Measurements from ENCODE around the gene ACTA2.

The ACTA2 gene

DNA sequence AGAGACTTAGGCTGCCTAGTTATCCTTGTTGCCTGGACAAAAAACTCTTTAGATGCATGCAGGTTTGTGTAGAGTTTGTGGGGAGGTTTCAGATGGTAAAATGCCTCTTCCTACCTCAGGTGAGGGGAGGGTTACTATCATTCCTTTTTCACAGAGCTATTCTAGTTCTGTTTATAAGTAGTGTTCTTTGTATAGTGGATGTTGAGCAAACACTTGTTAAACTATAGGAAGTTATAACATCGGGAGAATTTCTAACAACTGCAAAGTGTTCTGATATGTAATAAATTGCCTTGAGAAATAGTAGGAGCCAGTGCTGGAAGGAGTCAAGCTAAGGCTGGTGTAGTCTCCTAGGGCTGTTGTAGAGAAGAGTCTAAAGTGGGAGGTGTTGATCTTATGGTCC lies 31.4 kb upstream of the ACTA2 start:
- Histone ChIP-seq H3K4me3 (no peak overlapping the region), H3K27ac (peak overlapping the region in 1 of 21 experiments; percentile 1)

DNA sequence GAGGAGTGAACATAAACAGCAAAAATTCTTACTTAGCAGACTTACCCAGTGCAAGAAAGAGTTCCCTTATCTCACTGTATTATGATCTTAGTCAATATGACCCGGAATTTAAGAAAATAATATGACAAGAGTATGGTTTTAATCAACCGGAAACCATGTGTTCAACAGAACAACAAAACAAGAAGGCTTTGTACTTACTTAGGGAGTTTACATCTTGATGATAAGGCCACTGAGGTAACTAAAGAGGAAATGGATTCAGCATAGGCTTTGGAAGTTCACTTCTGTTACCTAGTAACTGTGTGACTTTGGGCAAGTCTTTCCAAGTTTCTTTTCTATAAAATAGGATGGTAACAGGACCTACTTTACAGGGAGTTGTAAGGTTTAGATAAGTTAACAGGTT lies 30.6 kb upstream of the ACTA2 start:
- H3K27ac ChIP-seq, result peak overlapping the region in 1 of 21 experiments; percentile 37
- H3K4me3 ChIP-seq, result no peak overlapping the region

DNA sequence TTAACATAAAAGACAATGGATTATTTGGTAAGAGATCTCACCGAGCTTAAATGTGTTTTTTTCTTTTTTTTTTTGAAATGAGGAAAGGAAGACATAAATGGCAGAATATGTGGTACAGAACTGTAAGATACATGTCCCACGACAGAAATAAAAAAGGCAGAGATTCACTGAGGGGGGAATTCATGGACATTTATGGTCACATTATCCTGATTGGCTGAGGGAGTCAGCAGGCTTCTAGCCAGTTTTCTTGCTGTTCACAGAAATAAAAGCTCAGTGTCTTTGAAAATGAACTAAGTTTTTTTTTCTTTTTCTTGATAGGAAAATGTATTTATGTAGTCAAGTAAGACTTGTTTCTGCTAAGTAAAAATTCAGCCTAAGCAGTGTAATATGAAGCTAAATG lies 29.8 kb upstream of the ACTA2 start:
- peak overlapping the region in 3 of 21 experiments; percentile 28 to 74 (median 37) for H3K27ac ChIP-seq
- no peak overlapping the region for H3K4me3 ChIP-seq

- H3K27ac ChIP-seq, result peak overlapping the region in 2 of 21 experiments; percentile 67 to 74
- H3K4me3 ChIP-seq, result no peak overlapping the region
Observed at GRCh38 chr10:88981435-88981834, 28.9 kb upstream of the ACTA2 start.

DNA sequence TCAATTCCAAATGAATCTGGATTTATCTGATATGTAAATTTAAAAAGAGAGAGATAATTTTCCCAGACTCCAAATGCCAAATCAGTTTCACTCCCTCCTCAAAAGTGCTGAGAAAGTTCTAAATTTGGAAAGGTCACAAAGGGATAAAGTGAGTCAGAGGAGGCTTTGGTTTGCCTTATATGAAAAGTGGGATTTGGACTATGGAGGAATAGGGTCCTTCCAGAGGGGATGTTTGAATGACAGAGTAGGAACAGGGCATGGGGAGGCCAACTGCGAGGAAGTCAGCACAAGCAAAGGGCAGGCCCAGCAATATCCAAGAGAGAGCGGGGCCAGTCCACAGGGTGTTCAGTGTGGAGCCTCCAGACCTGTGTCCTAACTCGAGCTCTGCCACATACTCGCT lies 28.2 kb upstream of the ACTA2 start:
- Histone ChIP-seq H3K27ac (peak overlapping the region in 6 of 21 experiments; percentile 1 to 74 (median 48)), H3K4me3 (no peak overlapping the region)

GRCh38 chr10:88980247-88980646 lies 27.7 kb upstream of the ACTA2 start:
- H3K27ac ChIP-seq, result peak overlapping the region in 9 of 21 experiments; percentile 1 to 74 (median 39)
- no peak overlapping the region for H3K4me3 ChIP-seq

DNA sequence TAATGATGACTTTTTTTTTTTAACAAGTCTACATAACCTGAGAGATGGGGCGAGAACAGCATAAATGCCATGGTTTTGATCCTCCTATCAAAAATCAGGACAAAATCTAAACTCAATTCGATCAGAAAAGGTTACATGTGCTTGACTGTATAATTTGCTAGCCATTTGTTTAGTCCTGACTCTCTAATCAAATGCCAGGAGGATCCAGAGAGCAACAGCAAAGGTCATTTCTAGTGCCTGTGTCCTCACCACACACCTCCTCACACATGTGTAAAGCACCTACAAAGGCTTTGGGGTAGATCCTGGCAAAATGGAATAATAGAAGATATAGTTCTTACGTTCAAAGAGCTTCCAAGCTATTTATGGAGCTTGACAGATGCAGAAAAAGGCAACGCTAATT lies 27.0 kb upstream of the ACTA2 start:
- H3K4me3 ChIP-seq, result no peak overlapping the region
- peak overlapping the region in 10 of 21 experiments; percentile 0 to 74 (median 36) for H3K27ac ChIP-seq

DNA sequence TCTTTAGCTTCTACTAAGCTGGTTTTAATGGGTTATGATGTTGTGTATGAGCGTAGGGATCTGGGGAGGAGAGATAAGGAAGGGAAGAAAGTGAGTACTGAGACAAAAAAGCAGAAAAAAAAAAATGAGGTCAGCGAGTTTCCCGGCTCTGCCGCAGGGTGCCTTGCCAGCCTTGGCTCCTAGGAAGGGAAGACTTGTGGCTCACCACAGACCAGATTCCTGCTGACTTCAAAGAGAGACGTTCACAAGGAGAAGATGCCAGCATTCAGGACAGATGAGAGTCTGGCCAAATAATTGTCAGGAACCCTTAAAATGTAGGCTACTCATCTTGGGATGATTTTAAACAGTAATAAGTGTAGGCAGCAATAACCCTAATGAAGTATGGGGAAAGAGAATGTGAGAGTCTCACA lies 26.6 kb upstream of the ACTA2 start:
- peak overlapping the region in 8 of 21 experiments; percentile 0 to 74 (median 28) for H3K27ac ChIP-seq
- no peak overlapping the region for H3K4me3 ChIP-seq

DNA sequence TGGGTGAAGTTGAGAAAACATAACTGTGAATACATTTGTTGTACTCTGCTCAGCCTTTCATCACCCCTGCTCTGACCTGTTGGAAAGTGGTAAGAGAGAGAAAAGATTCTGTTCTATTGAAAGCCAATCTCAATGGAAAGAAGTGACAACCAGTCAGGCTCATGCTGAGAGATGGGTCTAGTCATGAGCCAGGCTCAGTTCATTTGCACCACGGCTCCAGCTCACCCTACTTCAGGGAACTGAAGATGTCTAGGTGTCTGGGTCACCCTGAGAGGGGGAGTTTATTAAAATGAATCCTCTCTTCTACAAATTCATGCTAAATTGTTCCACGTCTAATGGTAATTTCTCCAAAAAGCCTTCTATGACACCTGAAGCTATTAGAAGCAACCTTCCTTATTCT lies 25.9 kb upstream of the ACTA2 start:
- no peak overlapping the region for H3K4me3 ChIP-seq
- H3K27ac ChIP-seq, result peak overlapping the region in 4 of 21 experiments; percentile 15 to 74 (median 18)

- Histone ChIP-seq H3K4me3 (peak overlapping the region; percentile 17 to 48 (median 26)), H3K27ac (peak overlapping the region in 19 of 21 experiments; percentile 7 to 89 (median 59))
Observed at GRCh38 chr10:88975377-88975720, 22.8 kb upstream of the ACTA2 start.

DNA sequence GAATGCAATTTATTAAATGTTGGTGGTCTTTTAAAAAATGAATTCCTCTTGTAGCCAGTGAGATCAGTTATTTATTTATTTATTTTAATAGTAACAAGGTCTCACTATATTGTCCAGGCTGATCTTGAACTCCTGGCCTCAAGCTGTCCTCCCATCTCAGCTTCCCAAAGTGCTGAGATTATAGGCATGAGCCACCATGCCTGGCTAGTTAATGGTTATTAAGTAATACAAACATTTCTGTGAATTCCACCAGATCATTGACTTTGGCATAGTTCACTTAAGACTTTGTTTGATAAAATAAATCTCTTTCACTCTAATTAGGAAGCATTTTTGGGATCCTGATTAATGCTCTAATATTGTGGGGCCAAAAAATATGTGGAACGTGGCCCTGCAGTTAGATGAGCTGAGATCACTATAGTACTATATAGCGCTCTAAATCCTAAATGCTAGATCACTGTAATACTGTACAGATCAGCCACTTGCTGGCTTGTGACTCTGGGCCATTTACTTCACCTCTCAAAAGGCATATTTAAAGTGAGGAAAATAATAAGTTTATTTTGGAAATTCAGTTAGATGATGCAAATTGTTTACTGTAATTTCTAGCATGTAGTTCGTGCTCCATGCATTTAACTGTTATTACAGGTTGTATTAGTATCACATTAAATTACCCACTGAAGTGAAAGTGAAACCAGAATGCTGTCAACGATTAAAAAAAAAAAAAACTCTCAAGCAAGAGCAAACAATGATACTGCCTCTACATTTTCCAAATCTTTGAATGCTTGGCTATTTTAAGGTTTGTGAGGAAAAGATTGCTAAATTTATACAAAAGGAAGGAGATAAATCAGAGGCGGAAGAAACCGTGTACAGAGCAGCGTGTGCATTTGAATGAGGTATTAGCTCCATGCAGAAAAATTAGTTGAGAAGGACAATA lies 22.1 kb upstream of the ACTA2 start:
- Histone ChIP-seq H3K27ac (peak overlapping the region in 19 of 21 experiments; percentile 7 to 89 (median 59)), H3K4me3 (peak overlapping the region; percentile 17 to 48 (median 26))

DNA sequence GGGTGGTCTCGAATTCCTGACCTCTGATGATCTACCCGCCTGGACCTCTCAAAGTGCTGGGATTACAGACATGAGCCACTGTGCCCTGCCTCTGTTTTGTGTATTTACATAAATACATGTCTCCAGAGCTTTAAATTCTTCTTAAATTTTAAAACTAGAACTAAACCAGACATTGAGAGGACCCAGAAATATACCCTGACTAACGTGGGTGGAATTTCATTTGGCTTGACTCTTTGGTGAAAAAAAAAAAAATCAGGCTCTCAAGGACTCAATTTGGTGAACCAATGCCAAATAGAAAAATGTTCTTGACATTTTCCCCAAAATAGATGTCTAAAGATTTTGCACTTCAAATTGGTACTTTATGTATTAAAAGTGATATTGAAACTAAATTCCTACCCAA lies 21.4 kb upstream of the ACTA2 start:
- Histone ChIP-seq H3K4me3 (no peak overlapping the region), H3K27ac (peak overlapping the region in 5 of 21 experiments; percentile 27 to 89 (median 63))

GRCh38 chr10:88971221-88972061 lies 18.9 kb upstream of the ACTA2 start:
- no peak overlapping the region for H3K4me3 ChIP-seq

GRCh38 chr10:88968391-88968790 lies 15.8 kb upstream of the ACTA2 start:
- Histone ChIP-seq H3K27ac (peak overlapping the region in 1 of 21 experiments; percentile 11), H3K4me3 (no peak overlapping the region)

More at GRCh38 chr10:88971221-88972061, 18.9 kb upstream of the ACTA2 start:
- H3K27ac ChIP-seq, result peak overlapping the region in 5 of 21 experiments; percentile 6 to 52 (median 40)

- H3K4me3 ChIP-seq, result no peak overlapping the region
- no peak overlapping the region for H3K27ac ChIP-seq
Observed at GRCh38 chr10:88966797-88967196, 14.2 kb upstream of the ACTA2 start.

- Histone ChIP-seq H3K4me3 (no peak overlapping the region), H3K27ac (no peak overlapping the region)
Observed at GRCh38 chr10:88964869-88965415, 12.4 kb upstream of the ACTA2 start.

GRCh38 chr10:88964360-88964759 lies 11.8 kb upstream of the ACTA2 start:
- Histone ChIP-seq H3K4me3 (no peak overlapping the region), H3K27ac (no peak overlapping the region)

DNA sequence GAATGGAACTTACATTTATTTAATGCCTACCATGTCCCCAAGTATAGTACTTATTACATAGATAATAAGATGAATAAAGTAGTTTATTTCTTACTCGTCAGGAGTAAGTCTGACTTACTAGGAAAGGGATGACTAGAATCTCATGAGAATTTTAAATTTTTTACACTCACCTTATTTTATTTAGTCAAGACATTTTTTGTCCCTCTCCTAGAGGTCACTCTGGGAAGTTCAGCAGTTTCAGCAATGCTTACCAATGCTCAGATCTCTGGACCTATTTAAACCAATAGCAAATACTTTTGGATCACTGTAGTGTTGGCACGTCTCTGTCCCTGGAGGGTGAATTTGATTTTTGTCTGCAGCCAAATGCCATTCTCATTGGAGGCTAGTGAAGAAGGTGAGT lies 10.7 kb upstream of the ACTA2 start:
- H3K4me3 ChIP-seq, result no peak overlapping the region
- H3K27ac ChIP-seq, result no peak overlapping the region

GRCh38 chr10:88962336-88962735 lies 9.8 kb upstream of the ACTA2 start:
- H3K27ac ChIP-seq, result no peak overlapping the region
- H3K4me3 ChIP-seq, result no peak overlapping the region

DNA sequence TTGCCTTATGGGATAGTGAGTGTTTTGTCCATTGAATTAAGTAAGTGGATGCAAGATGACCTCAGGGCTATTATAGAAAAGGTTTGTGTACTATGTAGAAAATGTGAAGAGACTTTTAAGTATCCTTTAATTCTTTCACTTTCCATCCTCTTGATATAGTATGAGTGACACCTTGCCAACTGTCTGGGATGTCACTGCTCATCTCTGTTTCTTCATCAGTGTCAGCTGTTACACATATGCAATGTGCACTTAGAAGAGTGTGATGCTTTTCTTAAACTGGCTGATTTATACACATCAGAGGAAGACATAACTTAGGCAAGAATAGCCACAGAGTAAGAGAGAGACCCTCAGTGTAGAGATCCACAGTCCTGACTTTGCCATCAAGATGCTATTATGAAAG lies 8.7 kb upstream of the ACTA2 start:
- Histone ChIP-seq H3K27ac (no peak overlapping the region), H3K4me3 (no peak overlapping the region)

Data from skin epidermis (tissue), 12 donors.